ENCODE data around the gene MSANTD7. TPM values are rescaled to one million over a fixed set of nuclear protein-coding genes. Genes with fewer than 3 reads are reported as not detected.

The MSANTD7 gene
- total and polyA plus RNA-seq, 2 of the 13 experiments (the other 11 are each of a cell fraction or from before 2014, with no cell fraction given), result 3.7 to 16.7 TPM

- 0 out of 2 replicates have a peak, but pooled peaks have one; percentile 38 for TF ChIP-seq ZFP82 (CRISPR knock-in tag; IDR thresholded peaks at IDR 0.05; ENCODE audit: borderline replicate concordance)
- TF ChIP-seq ATF7 (IDR thresholded peaks at IDR 0.05), result peak; percentile 42; the same call in 1 of the 2 replicates
- no peak for TF ChIP-seq ATF7 (CRISPR knock-in tag; IDR thresholded peaks at IDR 0.05)
- 0 out of 2 replicates have a peak, but pooled peaks have one; percentile 5 for TF ChIP-seq TCF7 (IDR thresholded peaks at IDR 0.05; ENCODE audit: low read depth)
- TF ChIP-seq ZC3H13 (CRISPR knock-in tag; IDR thresholded peaks at IDR 0.05), result 0 out of 2 replicates have a peak, but pooled peaks have one; percentile 72
- TF ChIP-seq ISL2 (CRISPR knock-in tag; IDR thresholded peaks at IDR 0.05), result no peak
- TF ChIP-seq ZNF703 (CRISPR knock-in tag; IDR thresholded peaks at IDR 0.05; ENCODE audit: borderline replicate concordance), result 0 out of 2 replicates have a peak, but pooled peaks have one; percentile 78
- 0 out of 2 replicates have a peak, but pooled peaks have one; percentile 17 for TF ChIP-seq ZNF335 (CRISPR knock-in tag; IDR thresholded peaks at IDR 0.05)
- TF ChIP-seq PRDM15 (CRISPR knock-in tag; IDR thresholded peaks at IDR 0.05), result no peak
- no peak for TF ChIP-seq ZFP41 (CRISPR knock-in tag; IDR thresholded peaks at IDR 0.05; ENCODE audit: borderline replicate concordance)
These were observed 41.2 kb downstream of the MSANTD7 start (continued) for GRCh38 chr10:14879124-14879927.
